Glutamatergic neuron (in vitro differentiated cells): ENCODE data around the gene CHST11. TPM values are rescaled to one million over a fixed set of nuclear protein-coding genes. Genes with fewer than 3 reads are reported as not detected.
"Not testable (repeated sequence)": the region's sequence is repeated elsewhere in the genome, so short reads cannot be mapped to it uniquely, and the experiment has no call there.

ENCODE experiments used
- DNase-seq: peaks from one replicate; pipeline ENCODE4 v3.0.0; 2022
- H3K27ac Mint-ChIP-seq: one replicate; pipeline ENCODE4 v1.8.0; 2020; ENCODE audit warnings: mild to moderate bottlenecking, mixed read lengths, inconsistent platforms; ENCODE audit not compliant: unreplicated experiment
- H3K27me3 Mint-ChIP-seq: one replicate; pipeline ENCODE4 v1.8.0; 2020; ENCODE audit warnings: mild to moderate bottlenecking, moderate library complexity, mixed read lengths, inconsistent platforms; ENCODE audit not compliant: unreplicated experiment
- H3K36me3 Mint-ChIP-seq: one replicate; pipeline ENCODE4 v1.8.0; 2020; ENCODE audit warnings: mild to moderate bottlenecking, mixed read lengths, inconsistent platforms; ENCODE audit not compliant: unreplicated experiment
- H3K4me1 Mint-ChIP-seq: one replicate; pipeline ENCODE4 v1.8.0; 2020; ENCODE audit warnings: mild to moderate bottlenecking, low read depth, mixed read lengths, inconsistent platforms; ENCODE audit not compliant: unreplicated experiment
- H3K4me3 Mint-ChIP-seq: one replicate; pipeline ENCODE4 v1.8.0; 2020; ENCODE audit warnings: mild to moderate bottlenecking, mixed read lengths, inconsistent platforms; ENCODE audit not compliant: unreplicated experiment
- H3K9me3 Mint-ChIP-seq: one replicate; pipeline ENCODE4 v1.8.0; 2020; ENCODE audit warnings: mild to moderate bottlenecking, moderate library complexity, mixed read lengths, inconsistent platforms; ENCODE audit not compliant: unreplicated experiment
- total RNA-seq: library from RNA; stranded (reverse); fragmentation: NEBNext Ultra II Directional; extraction: Animal tissue kit (Norgen Biotek cat#: 25700); gene quantifications from one replicate; pipeline ENCODE4 v1.2.1, GENCODE V29; 2021; ENCODE audit not compliant: unreplicated experiment
- TF ChIP-seq, protein P1 (sequence below): fragments of 200-600 bp; sonication (generic); IDR thresholded peaks from one replicate; pipeline ENCODE4 v1.5.0; 2021; ENCODE audit not compliant: partially characterized antibody, unreplicated experiment

The CHST11 gene
- total RNA-seq, 1 donor from 2014 or later = 11.5 TPM

DNA sequence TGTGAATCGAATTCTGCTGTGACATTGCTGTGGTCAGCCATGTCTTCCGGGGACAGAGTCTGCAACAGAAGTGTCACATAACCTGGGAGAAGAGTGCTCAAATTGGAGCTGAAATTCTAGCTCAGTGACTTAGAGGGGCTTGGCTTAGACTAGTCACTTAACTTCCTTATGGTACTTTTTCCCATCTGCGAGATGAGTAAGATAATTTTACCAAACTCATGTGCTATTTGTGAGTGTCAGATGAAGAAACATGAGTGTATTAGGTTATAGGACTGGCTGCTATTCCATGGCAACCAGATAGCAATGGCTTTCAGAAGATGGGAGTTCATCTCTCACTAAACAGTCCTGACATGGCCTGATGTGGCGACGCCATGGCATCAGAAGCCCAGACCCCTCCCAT lies 104.1 kb downstream of the CHST11 start:
- H3K4me1 Mint-ChIP-seq = no peaks in the 10 kb centered on the region
- no peak for DNase-seq
- H3K27me3 Mint-ChIP-seq = peaks cover 6% of the 10 kb centered on the region
- no peak overlapping the region for H3K4me3 Mint-ChIP-seq
- TF ChIP-seq, protein P1, sequence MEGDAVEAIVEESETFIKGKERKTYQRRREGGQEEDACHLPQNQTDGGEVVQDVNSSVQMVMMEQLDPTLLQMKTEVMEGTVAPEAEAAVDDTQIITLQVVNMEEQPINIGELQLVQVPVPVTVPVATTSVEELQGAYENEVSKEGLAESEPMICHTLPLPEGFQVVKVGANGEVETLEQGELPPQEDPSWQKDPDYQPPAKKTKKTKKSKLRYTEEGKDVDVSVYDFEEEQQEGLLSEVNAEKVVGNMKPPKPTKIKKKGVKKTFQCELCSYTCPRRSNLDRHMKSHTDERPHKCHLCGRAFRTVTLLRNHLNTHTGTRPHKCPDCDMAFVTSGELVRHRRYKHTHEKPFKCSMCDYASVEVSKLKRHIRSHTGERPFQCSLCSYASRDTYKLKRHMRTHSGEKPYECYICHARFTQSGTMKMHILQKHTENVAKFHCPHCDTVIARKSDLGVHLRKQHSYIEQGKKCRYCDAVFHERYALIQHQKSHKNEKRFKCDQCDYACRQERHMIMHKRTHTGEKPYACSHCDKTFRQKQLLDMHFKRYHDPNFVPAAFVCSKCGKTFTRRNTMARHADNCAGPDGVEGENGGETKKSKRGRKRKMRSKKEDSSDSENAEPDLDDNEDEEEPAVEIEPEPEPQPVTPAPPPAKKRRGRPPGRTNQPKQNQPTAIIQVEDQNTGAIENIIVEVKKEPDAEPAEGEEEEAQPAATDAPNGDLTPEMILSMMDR = no peak
- no peak overlapping the region for H3K27ac Mint-ChIP-seq
- H3K36me3 Mint-ChIP-seq = peaks cover 10% of the 10 kb centered on the region
- H3K9me3 Mint-ChIP-seq = peaks cover 5% of the 10 kb centered on the region

- Mint-ChIP-seq H3K36me3 (peaks cover 10% of the 10 kb centered on the region), H3K4me1 (no peaks in the 10 kb centered on the region), H3K27ac (no peak overlapping the region), H3K9me3 (peaks cover 5% of the 10 kb centered on the region), H3K4me3 (no peak overlapping the region), H3K27me3 (peaks cover 9% of the 10 kb centered on the region)
- no peak for DNase-seq
- TF ChIP-seq, protein P1 = no peak
These were observed 106.0 kb downstream of the CHST11 start for GRCh38 chr12:104562763-104563162.

DNA sequence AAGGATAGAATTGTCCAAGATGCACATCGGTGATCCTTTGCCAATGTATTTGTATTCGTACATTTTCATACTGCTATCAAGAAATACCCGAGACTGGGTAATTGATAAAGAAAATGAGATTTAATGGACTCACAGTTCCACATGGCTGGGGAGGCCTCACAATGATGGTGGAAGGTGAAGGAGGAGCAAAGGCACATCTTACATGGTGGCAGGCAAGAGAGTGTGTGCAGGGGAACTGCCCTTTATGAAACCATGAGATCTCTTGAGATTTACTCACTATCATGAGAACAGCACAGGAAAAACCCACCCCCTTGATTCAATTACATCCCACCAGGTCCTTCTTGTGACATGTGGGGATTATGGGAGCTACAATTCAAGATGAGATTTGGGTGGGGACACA lies 107.9 kb downstream of the CHST11 start:
- DNase-seq, H3K9me3 Mint-ChIP-seq, H3K27me3 Mint-ChIP-seq, H3K27ac Mint-ChIP-seq, H3K4me3 Mint-ChIP-seq, H3K4me1 Mint-ChIP-seq, H3K36me3 Mint-ChIP-seq: not testable (repeated sequence)

DNA sequence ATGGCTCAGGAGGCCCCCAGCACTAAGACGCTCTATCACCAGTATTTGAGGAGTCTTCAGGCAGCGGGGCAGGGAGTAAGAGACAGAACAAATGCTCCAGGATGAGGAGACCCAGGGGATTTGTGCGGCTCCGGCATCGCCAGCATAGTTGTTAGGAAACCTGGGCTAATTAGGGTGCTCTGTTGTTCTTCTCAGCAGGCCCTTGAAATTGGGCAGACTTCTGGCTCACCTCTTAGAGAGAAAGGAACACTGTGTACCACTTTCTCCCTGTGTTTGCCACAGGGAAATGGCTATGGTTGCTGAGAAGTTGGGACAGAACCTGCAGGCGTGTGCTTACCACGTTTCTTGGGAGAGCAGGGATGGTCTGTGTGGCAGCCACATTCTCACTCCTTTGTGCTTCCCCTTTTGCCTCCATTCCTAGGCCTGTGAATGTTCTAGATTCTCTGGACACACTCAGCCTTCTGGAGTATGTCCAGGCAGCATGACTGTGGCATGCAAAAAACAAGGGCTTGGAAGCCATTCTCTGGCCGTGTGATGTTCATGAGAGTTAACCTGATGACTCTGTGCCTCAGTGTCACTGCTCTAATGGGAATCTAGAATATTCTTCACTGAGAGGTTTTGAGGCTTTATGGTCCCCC lies 109.0 kb downstream of the CHST11 start:
- no peaks in the 10 kb centered on the region for H3K4me1 Mint-ChIP-seq
- H3K36me3 Mint-ChIP-seq = peaks cover 10% of the 10 kb centered on the region
- DNase-seq = no peak
- TF ChIP-seq, protein P1 = no peak
- H3K4me3 Mint-ChIP-seq = no peak overlapping the region
- peaks cover 2% of the 10 kb centered on the region for H3K9me3 Mint-ChIP-seq
- no peak overlapping the region for H3K27ac Mint-ChIP-seq
- peaks cover 9% of the 10 kb centered on the region for H3K27me3 Mint-ChIP-seq

GRCh38 chr12:104566244-104566993 lies 109.7 kb downstream of the CHST11 start:
- peaks cover 10% of the 10 kb centered on the region for H3K36me3 Mint-ChIP-seq
- H3K4me3 Mint-ChIP-seq = no peak overlapping the region
- H3K9me3 Mint-ChIP-seq = peaks cover 2% of the 10 kb centered on the region
- no peak overlapping the region for H3K27ac Mint-ChIP-seq
- TF ChIP-seq, protein P1 = no peak
- H3K4me1 Mint-ChIP-seq = no peaks in the 10 kb centered on the region
- DNase-seq = no peak
- peaks cover 9% of the 10 kb centered on the region for H3K27me3 Mint-ChIP-seq
